Hepatic stellate cell (primary cell): ENCODE results near the gene KLHL30.

ENCODE experiments used
- DNase-seq: peaks from one replicate; pipeline ENCODE4 v3.0.0; 2011; ENCODE audit warnings: low spot score

KLHL30 gene

DNA sequence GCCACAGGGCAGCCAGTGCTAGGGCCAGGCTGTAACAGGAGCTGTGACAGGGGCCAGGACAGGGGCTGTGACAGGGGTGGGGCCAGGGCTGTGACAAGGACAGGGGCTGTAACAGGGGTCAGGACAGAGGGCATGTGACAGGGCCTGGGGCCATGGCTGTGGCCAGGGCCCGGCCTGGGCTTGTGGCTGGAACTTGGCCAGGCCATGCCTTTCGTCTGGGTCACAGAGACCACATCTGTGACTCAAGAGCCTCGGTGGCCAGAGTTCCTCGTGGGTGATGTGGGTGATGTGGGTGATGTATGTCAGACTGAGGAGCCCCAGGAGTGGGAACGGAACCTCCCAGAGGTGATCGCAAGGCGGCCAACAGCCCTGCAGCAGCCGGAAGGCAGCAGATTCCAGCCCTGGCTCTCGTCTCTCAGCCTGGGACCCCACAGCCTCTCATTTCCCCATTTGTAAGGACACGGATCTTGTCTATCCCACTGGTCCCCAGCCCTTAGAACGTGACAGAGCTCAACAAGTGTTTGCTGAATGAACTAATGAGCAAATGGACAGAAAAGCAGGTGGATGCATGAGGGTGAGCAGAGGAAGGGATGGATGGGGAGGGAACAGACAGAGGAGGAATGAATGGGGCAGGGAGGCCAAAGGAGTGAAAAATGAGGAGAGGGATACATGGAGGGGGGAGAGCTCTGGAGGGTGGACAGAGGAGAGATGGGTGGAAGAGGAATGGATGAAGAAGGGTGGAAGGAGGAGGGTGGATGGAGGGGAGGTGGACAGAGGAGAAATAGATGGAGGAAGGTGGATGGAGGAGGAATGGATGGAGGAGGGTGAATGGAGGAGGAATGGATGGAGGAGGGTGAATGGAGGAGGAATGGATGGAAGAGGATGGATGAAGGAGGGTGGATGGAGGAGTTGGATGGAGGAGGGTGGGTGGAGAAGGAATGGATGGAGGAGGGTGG lies 21.0 kb upstream of the KLHL30 start:
- peak; percentile 79 for DNase-seq

DNA sequence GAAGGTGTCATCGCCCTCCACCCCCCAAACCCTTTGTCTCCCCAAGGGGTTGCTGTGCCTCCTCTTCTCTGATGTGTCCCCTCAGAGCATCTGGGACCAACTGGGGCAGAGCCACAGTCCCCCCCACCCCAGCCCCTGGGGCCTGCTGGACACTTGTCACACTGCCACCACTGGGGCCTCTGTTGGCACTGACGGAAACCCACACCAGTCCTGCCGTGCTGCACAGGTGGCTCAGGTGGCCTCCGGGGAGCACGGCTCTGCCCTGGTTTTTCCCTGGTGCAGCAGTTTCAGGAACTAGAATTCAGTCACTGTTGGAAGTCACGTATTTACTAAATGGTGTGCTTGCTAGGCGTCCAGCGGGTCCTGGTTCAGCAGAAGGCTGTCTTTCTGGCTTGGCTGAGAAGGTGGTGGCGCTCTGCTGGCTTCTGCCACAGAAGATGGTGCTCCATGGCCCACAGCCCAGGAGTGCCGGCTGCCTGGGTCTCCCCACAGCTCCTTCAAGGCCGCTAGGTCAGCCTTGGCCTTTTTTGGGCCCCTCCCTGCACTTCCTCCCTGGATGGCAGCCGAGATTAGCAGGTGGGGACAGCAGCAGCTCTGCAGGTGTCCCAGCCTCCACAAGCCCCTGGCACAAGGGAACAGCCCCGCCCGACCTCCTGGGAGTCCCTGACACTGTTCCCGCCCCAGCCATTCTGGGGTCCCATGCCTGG lies 18.6 kb upstream of the KLHL30 start:
- DNase-seq: no peak

DNA sequence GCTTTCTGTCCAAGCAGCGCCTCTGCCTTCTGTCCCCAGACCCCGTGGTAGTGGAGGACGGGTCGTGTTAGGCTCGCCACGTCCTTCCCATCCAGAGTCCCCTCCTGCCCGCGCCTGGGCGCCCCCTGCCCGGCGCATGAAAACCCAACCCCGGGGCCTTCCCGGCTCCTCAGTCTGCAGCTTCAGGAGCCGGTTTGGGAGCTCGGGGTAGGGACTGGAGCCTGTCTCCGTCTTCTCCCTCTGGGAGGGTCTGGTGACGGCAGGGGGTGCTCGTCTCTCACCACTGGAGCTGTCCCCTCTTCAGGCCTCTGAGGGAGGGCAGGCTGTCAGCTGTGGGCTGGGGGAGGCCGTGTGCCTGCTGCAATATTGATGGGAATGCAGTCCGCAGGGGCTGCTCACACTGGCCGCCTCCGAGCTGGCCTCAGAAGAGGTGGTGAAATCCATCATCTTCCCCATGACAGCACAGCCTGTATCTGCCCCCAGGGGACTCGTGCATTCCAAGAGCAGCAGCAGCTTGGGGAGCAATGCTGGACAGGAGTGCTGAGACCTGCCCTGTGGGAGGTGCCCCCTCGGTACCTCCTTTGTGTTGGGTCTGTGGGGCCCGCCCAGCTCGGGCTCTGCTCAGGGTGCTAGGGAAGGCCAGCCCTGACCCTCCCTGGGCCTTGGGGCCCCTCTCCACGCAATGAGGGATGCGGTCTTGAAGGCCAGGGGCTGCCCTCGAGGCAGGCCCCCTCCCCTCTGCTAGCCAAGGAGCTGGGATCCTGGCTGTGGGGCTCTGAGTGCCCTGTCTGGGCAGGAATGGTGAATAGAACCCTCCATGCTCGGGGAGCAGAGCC lies 17.8 kb upstream of the KLHL30 start:
- peak; percentile 47 for DNase-seq

DNA sequence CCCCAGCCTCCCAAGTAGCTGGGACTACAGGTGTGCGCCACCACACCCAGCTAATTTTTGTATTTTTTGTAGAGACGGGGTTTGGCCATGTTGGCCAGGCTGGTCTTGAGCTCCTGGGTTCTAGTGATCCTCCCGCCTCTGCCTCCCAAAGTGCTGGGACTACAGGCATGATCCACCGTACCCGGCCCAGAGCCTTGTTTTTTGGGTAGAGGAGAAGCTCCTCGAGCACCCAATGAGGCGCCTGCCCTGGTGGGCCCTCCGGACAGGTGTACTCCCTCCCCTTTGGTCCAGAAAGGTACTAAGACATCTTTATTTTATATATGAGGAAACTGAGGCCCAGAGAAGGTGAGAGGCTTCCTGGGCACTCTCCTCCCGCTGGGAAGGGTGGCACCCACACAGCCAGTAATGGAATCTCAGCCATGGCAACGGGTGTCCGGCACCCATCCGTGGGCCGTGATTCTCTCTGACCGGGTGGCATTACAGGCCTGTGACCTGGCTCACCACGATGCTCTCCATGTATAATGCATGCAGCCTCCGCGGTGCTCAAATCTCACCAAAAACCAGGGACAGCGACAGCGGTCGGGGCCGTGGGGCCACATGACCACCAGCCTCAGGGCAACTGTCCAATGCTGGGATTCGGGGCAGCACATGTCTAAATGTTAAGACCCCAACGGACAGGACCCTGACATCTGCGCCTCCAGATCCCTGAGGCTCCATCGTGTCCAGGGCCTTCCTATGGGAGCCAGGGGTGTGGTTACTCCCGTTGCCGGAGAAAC lies 16.8 kb upstream of the KLHL30 start:
- no peak for DNase-seq

DNA sequence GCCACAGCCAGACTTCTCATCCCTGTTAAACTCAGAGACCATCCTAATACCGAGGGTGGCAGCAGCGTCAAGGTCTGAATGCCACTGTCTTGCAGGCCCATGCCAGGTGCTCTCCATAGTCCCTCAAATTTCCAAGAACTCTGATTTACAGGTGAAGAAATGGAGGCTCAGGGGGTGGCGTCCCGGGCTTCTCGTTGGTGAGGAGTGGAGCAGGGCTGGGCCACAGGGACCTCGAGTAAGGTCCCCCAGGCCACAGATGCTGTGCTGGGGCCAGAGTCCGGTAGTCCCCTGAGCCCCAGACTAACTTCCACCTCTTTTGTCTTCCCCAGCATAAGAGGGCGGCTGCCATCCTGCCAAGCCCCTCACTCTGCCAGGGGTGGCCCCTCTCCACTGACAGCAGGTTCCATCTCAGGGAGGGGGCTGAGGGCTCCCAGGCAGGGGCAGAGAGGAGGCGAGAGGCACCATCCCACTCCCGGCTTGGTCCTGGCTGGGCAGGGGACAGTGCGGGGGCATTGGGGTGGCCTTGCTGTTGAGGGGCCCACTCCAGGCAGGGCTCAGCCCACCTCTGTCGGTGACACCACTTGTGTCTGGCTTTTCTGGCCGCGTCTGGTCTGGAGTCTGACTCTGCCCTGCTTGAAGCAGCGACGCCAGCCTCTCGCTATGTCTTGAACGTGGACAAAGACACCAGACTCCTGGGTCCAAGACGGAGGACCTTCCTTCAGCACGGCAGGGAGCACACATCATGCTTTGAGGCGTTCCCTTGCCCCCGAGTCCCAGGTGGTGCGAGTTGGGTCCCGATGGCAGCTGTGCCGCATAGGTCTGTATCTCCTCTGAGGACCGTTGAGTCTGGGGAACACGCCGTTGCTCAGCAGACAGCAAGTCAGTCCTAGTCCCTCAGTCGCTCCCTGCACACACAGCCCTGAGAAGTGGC lies 15.9 kb upstream of the KLHL30 start:
- DNase-seq: no peak

DNA sequence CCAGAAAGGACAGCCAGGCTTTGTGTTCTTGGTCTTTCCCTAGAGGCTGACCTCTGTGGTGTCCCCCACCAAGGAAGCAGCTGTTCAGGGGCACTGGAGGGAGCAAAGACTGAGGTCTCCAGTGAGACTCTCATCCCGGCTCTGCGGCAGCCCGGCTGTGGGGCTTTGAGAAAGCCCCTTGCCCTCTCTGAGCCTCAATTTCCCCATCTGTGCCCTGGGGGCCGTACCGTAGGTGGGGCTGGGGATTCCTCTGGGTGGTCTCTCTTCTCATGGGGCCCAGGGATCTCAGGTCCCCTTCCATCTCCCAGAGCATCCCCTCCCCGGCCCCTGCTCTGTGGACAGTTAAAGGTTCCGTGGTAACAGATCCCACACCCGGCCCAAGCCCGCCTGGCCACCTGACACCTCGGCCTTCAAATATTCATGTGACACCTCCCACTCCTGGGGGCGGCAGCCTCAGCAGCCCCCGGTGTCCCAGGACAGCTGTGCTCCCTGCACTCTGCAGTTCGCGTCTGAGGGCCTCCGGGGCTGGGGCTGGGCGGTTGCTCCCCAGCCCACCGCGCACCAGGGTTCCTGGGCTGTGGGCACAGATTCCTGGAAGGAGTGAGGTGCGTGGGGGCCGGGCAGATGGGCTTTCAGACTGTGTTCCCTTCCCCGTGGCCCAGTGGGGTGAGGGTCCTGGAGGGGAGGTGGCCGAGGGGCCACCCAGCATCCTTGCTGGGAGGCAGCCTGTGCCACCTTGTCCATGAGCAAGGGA lies 15.1 kb upstream of the KLHL30 start:
- no peak for DNase-seq

DNA sequence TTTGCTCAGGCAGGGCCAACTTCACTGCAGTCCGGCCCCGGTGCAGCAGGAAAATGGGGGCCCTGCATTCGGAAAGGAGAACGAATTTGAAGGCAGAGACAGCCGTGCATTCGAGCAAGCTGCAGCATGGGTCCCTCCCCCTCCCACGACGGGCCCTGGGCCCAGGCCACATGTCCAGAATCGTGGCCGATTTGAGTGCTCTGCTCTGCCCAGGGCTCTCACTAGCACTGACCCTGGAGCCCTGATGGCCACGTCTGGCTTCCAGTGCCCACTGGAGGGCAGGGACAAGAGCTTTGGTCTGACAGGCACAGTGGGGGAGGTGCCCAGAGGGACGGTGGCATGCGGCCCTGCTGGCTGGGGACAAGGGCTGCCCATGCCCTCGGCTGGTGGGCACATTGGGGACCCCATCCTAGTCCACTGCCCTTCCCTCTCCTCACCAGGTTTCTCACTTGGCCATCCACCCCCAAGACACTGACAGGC lies 14.4 kb upstream of the KLHL30 start:
- no peak for DNase-seq

DNA sequence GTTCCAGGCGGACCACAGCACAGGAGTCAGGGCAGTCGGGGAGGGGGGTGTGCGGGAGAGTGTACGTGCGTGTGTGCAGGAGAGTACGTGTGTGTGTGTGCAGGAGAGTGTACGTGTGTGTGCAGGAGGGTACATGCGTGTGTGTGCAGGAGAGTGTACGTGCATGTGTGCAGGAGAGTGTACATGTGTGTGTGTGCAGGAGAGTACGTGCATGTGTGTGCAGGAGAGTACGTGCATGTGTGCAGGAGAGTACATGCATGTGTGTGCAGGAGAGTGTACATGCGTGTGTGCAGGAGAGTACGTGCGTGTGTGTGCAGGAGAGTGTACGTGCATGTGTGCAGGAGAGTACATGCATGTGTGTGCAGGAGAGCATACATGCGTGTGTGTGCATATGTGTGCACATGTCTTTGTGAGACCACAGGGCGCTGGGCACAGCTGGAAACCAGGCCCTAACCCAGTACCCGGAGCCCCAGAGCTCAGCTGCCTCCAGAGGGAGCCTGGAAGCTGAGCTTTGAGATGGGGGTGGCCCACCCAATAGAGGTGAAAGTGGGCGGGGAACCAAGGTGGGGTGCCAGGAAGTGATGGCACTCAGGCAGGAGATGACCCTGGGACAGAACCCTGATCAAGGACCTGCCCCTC lies 13.9 kb upstream of the KLHL30 start:
- no peak for DNase-seq

DNA sequence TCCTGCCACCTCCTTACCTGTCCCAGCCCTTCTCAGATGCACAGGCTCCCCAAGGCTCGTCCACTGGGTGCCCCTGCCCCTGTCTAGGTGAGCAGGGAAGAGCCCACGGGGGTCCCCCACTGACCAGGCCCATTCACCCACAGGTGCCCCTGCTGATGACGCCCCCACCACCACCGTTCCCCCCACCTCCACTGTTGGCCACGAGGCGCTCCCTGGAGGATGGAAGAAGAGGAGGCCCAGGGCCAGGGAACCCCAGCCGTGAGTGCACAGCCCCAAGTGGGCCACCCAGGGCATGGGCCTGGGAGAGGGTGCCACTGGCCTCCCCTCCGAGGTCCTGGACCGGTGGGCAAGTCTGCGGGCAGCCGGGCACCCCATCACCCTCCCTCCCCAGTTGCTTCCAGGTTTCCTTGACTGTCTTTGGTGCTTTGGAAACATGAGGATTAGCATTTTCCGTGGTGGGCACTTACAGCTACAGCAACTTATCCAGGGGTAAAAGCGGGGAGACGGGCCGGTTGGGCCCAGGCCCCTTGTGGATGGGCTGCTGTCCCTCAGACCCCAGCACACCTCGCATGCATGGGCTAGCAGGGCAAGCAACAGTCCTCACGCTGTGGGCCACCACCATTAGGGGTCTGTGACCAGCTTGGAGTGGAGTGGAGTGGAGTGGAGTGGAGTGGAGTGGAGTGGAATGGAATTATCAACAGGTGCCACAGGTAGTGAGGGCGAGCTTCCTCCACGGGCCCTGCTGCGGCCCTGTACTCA lies 13.2 kb upstream of the KLHL30 start:
- DNase-seq: no peak

DNA sequence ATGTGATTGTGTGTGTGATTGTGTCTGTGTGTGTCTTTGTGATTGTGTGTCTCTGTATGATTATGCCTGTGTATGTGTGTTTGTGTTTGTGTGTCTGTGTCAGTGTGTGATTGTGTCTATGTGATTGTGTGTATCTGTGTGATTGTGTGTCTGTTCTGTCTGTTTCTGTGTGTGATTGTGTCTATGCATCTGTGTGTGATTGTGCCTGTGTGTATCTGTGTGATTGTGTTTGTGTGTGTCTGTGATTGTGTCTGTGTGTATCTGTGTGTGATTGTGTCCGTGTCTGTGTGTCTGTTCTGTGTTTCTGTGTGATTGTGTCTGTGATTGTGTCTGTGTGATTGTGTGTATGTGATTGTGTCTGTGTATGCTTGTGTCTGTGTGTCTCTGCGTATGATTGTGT lies 12.1 kb upstream of the KLHL30 start:
- DNase-seq: no peak

DNA sequence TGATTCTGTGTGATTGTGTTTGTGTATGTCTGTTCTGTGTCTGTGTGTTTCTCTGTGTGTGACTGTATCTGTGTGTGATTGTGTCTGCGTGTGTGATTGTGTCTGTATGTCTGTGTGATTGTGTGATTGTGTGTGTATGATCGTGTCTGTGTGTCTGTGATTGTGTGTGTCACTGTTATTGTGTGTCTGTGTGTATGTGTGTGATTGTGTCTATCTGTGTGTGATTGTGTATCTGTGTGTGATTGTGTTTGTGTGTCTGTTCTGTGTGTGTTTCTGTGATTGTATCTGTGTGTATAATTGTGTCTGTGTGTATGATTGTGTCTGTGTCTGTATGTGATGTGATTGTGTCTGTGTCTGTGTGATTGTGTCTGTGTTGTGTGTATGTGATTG lies 11.7 kb upstream of the KLHL30 start:
- DNase-seq: no peak

DNA sequence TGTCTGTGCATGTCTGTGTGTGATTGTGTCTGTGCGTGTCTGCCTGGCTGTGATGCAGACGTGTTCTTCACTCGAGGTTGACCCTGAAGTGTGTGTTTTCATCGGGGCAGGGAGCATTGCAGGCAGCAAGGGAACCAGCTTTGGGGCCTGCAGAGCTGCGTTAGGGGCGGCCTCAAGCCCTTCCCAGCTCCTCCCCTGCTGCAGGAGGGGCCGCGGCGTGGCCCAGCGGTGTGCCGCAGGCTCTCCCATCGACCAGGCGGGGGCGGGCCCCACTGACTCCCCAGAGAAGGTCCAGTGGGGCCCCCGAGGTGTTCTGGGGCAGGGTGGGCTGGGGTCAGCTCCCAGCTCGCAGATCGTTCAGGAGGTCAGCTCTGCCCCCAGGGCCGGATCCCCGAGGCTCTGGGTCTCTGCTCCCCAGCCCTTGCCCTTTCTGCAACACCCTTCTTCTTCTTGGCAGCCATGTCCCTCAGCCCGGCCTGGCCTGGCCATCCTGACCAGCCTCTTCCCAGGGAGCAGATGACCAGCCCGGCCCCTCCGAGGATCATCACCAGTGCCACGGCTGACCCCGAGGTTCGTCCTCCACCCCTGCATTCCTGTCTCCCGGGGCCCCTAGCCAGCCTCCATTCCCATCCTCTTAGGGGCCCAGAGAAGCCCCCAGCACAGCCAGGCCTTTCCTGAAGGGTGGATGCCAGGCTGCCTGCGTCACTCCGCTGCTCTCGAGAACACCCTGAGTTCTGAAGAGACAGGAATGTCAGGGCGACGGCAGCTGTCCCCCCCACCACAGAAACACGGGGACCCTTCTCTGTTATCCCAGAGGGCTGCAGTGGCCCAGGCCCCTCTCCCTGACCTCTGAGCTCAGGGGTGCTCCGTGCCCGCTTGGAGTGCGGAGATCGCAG lies 11.1 kb upstream of the KLHL30 start:
- peak; percentile 83 for DNase-seq

DNA sequence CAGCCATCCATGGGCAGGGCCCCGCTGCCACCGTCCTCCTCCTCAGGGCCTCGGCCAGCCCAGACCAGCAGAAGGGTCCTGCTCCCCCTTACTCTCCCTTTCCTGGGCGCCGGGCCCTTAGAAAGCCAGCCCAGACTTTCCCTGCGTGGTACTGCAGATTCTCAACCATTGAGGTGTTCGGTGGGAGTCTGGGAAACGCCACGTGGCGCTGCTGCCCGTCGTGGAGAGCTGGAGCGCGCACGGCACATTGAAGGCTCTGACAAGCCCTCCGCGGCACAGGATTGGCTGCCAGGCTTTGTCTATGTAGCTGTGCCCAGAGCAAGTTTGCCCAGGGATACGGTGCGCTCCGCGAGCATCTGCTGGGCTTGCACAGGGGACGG lies 10.4 kb upstream of the KLHL30 start:
- DNase-seq: no peak

DNA sequence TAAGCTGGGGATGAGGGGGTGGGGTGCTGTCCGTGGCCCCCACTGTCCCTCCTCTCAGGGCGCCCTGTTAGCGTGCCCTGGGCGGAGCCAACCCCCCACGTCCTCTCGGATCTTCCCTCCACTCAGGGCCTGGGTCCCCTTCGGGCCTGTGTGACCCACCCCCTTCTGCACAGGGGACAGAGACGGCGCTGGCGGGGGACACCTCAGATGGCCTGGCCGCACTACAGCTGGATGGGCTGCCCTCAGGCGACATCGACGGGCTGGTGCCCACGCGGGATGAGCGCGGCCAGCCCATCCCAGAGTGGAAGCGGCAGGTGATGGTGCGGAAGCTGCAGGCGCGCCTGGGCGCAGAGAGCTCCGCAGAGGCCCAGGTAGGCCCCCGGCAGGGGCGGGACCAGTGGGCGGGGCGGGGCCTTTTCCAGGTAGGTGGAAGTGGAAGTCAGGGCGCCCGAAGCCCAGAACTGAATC lies 9.9 kb upstream of the KLHL30 start:
- no peak for DNase-seq

DNA sequence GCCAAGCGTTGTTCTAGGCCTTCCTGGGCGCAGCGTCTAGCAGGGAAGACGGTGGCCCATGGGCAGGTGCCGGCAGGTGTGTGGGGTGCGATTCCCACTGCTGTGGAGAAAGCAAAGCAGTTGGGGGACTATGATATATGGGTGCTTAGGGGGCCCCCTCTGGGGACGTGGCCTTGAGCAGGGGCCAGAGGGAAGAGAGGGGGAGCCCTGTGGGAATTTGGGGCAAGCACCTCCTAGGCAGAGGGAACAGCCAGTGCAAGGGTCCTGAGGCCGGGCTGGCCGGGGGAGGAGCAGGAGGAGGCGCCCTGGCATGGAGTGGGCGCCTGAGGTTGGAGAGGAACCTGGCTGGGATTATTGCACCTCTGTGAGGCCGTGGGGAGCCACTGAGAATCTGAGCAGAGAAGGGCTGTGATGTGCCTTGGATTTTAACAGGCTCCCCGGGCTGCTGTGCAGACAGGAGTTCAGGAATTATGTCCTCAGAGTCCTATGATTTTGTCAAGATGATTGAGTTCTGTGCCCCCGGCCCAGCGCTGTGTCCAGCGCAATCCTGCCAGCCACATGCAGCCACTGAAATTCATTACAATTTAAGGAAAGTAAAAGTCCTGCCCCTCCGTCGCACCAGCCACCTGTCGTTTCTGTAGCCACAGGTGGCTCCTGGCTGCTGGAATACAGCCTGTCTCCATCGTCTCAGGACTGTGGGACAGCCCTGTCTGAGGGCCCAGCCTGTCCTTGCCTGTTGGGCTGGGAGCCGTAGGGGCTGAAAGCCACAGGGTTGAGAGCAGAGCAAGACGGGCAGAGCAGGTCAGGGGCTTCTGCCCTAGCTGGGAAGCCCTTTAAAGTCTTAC lies 9.1 kb upstream of the KLHL30 start:
- DNase-seq: no peak

DNA sequence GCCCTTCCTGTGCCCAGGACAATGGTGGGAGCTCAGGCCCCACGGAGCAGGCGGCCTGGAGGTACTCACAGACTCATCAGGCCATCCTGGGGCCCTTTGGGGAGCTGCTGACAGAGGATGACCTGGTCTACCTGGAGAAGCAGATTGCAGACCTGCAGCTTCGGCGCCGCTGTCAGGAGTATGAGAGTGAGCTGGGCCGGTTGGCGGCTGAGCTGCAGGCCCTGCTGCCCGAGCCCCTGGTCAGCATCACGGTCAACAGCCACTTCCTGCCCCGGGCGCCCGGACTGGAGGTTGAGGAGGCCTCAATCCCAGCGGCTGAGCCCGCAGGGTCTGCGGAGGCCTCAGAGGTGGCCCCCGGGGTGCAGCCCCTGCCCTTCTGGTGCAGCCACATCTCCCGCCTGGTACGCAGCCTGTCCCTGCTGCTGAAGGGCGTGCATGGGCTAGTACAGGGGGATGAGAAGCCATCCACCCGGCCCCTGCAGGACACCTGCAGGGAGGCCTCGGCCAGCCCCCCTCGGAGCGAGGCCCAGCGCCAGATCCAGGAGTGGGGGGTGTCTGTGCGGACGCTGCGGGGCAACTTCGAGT lies 8.3 kb upstream of the KLHL30 start:
- DNase-seq: no peak
